Uterus (tissue), 4 donors: ENCODE results near the gene NOL4L. TPM values are rescaled to one million over a fixed set of nuclear protein-coding genes. Genes with fewer than 3 reads are reported as not detected.
"Not testable (repeated sequence)": the region's sequence is repeated elsewhere in the genome, so short reads cannot be mapped to it uniquely, and the experiment has no call there.

Source experiments
- DNase-seq, 2 donors: peaks; one replicate each; pipeline ENCODE4 v3.0.0-alpha.2; 2019 to 2020
- H3K27ac ChIP-seq, 2 donors: fragments of 200-600 bp; sonication (generic); 1 replicate in 1 of 2; 2 replicates in 1 of 2; pipeline ENCODE4 v1.5.1; 2016 to 2018
- H3K27me3 ChIP-seq, 2 donors: fragments of 200-600 bp; sonication (generic); one replicate each; pipeline ENCODE4 v1.5.1; 2018 to 2019; ENCODE audit warnings: control low read depth in 1 of 2
- H3K36me3 ChIP-seq, 2 donors: fragments of 200-600 bp; sonication (generic); one replicate each; pipeline ENCODE4 v1.5.1; 2019; ENCODE audit warnings: control low read depth in 1 of 2
- H3K4me1 ChIP-seq, 2 donors: fragments of 200-600 bp; sonication (generic); one replicate each; pipeline ENCODE4 v1.5.1; 2018 to 2019; ENCODE audit warnings: control low read depth in 1 of 2
- H3K4me3 ChIP-seq, 2 donors: fragments of 200-600 bp; sonication (generic); 1 replicate in 1 of 2; 2 replicates in 1 of 2; pipeline ENCODE4 v1.5.1; 2018 to 2019; ENCODE audit warnings: mild to moderate bottlenecking in 1 of 2
- H3K9me3 ChIP-seq, 2 donors: fragments of 200-600 bp; sonication (generic); one replicate each; pipeline ENCODE4 v1.5.1; 2019; ENCODE audit warnings: control low read depth in 1 of 2
- POLR2A ChIP-seq, 2 donors: fragments of 450-650 bp; IDR thresholded peaks; one replicate each; pipeline ENCODE4 v1.6.1; 2016; ENCODE audit warnings: antibody characterized with exemption in 2 of 2, mild to moderate bottlenecking in 1 of 2, moderate library complexity in 1 of 2
- intact Hi-C: fragments of 100-400 bp; cut with DNase I; formaldehyde crosslinking; loops from one replicate; pipeline ENCODE4 v1.15.1; 2023; ENCODE audit warnings: low total_unique reads
- total RNA-seq, 4 donors: library from RNA; depleted of rRNA in 3 of 4; stranded (reverse); fragments of >200 nt in 3 of 4; gene quantifications; one replicate each; pipeline versions ENCODE4 v1.1.0 to v1.2.4, GENCODE V29; 2014 to 2023
- TF ChIP-seq, protein P1 (sequence below), 4 experiments: fragments of 200-600 bp in 2 of 4; fragments of 450-650 bp in 2 of 4; sonication (generic) in 2 of 4; IDR thresholded peaks; one replicate each; pipeline ENCODE4 v1.5.1; 2016 to 2019; ENCODE audit warnings: antibody characterized with exemption in 4 of 4, mild to moderate bottlenecking in 2 of 4, moderate library complexity in 1 of 4
- donor health status: DM: yes; HTN: yes; CAD: no.

NOL4L gene
- total RNA-seq, 4 donors from 2014 or later: 6.2 to 31.1 (median 9.6) TPM

DNA sequence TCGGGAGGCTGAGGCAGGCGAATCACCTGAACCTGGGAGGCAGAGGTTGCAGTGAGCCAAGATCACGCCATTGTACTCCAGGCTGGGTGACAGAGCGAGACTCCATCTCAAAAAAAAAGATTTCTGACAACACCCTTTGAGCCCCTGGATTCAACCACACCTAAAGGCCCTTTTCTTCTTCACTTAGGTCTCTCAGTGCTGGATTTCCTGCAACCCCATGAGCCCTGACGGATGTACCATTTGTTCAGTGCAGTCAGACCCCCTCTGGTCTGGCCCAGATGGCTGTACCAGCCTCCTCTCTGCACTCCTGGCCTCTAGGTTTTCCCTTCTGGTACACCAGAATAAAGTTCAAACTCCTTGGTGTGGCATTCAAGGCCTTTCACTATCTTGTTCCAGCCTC is 9.1 kb upstream of the NOL4L start:
- H3K4me1 ChIP-seq: no peaks in the 10 kb centered on the region
- no peak for TF ChIP-seq POLR2A (IDR thresholded peaks at IDR 0.05)
- TF ChIP-seq, protein P1, sequence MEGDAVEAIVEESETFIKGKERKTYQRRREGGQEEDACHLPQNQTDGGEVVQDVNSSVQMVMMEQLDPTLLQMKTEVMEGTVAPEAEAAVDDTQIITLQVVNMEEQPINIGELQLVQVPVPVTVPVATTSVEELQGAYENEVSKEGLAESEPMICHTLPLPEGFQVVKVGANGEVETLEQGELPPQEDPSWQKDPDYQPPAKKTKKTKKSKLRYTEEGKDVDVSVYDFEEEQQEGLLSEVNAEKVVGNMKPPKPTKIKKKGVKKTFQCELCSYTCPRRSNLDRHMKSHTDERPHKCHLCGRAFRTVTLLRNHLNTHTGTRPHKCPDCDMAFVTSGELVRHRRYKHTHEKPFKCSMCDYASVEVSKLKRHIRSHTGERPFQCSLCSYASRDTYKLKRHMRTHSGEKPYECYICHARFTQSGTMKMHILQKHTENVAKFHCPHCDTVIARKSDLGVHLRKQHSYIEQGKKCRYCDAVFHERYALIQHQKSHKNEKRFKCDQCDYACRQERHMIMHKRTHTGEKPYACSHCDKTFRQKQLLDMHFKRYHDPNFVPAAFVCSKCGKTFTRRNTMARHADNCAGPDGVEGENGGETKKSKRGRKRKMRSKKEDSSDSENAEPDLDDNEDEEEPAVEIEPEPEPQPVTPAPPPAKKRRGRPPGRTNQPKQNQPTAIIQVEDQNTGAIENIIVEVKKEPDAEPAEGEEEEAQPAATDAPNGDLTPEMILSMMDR (IDR thresholded peaks at IDR 0.05): no peak
- no peaks in the 10 kb centered on the region for H3K36me3 ChIP-seq
- H3K9me3 ChIP-seq: no peaks in the 10 kb centered on the region
- H3K27me3 ChIP-seq: no peaks in the 10 kb centered on the region
- no peak for DNase-seq
- intact Hi-C loops: no loop called here
- H3K4me3 ChIP-seq: no peak overlapping the region
- H3K27ac ChIP-seq: no peak overlapping the region

DNA sequence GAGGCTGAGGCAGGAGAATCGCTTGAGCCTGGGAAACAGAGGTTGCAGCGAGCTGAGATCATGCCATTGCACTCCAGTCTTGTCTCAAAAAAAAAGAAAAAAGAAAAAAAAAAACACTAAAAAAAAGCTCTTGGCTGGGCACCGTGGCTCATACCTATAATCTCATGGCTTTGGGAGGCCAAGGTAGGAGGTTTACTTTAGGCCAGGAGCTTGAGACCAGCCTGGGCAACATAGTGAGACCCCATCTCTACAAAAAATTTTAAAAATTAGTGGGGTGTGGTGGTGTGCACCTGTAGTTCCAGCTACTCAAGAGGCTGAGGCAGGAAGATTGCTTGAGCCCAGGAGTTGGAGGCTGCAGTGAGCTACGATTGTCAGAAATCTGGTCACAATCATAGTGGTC is 7.5 kb upstream of the NOL4L start:
- H3K27ac ChIP-seq, H3K36me3 ChIP-seq, H3K9me3 ChIP-seq, H3K4me3 ChIP-seq, H3K4me1 ChIP-seq, DNase-seq, intact Hi-C loops, H3K27me3 ChIP-seq: not testable (repeated sequence)

DNA sequence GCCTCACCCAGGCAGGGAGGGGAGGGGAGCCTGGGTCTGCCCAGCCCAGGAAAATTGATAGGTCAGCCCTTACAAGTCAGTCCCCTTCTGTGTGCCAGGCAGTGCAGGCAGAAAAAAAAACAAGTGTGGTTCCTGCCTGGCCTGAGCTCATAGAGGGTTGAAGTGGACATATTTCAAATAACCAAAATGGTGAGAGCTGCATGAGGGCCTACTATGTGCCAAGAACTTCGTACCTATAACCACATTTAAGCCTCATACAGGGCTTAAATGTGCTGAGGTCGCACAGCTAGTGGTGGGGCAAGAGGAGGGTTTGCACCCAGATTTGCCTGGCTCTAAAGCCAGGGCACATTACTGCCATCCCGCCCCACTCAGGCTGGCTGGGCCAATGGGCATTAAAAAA is 6.9 kb upstream of the NOL4L start:
- no peak for TF ChIP-seq POLR2A (IDR thresholded peaks at IDR 0.05)
- no peak overlapping the region for H3K27ac ChIP-seq

DNA sequence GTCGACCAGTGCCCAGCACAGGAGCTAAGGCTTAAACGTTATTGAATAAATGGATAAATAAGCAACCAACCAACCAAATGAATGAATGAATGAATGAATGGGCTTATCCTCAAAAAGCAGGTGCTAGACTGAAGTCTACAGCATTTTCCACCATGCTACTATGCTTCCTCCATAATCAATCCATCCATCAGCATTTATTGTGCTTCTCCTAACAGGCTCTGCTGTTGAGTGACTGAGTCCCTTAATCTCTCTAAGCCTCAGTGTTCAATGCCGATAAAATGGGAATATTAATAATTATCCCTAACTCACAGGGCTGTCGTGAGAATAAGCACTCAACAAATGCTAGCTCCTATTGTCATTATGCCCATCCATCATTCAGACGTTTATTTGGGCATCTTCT is 4.6 kb upstream of the NOL4L start:
- TF ChIP-seq POLR2A (IDR thresholded peaks at IDR 0.05): no peak
- TF ChIP-seq, protein P1 (IDR thresholded peaks at IDR 0.05): no peak
- DNase-seq: no peak
- H3K4me1 ChIP-seq: no peaks in the 10 kb centered on the region
- H3K27ac ChIP-seq: no peak overlapping the region
- no peaks in the 10 kb centered on the region for H3K9me3 ChIP-seq
- H3K27me3 ChIP-seq: no peaks in the 10 kb centered on the region
- H3K36me3 ChIP-seq: no peaks in the 10 kb centered on the region
- intact Hi-C loops: no loop called here
- no peak overlapping the region for H3K4me3 ChIP-seq

More for the DNA sequence above, 6.9 kb upstream of the NOL4L start:
- no peaks in the 10 kb centered on the region for H3K4me1 ChIP-seq
- H3K36me3 ChIP-seq: no peaks in the 10 kb centered on the region
- intact Hi-C loops: no loop called here
- H3K9me3 ChIP-seq: no peaks in the 10 kb centered on the region
- H3K4me3 ChIP-seq: no peak overlapping the region
- no peaks in the 10 kb centered on the region for H3K27me3 ChIP-seq
- no peak for DNase-seq

DNA sequence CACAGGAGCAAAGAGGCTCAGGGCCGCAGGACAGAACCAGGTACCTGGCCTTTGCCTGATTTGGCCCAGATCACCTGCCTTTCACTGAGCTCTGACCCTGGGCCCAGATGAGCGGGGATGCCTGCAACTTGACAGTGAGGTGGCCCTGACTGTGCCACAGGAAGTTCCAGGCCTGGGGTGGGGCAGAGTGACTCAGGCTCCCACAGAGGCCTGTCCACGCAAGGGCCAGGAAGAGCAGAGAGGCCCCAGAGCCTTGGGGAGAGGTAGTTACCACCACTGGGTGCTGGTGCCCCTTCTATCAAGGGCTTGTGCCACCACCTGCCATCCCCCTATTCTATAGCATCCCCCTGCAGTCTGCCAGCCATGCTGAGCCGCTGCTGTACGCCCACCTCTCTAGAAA is 4.1 kb upstream of the NOL4L start:
- no peaks in the 10 kb centered on the region for H3K9me3 ChIP-seq
- H3K36me3 ChIP-seq: no peaks in the 10 kb centered on the region
- no peak overlapping the region for H3K27ac ChIP-seq
- no peaks in the 10 kb centered on the region for H3K4me1 ChIP-seq
- intact Hi-C loops: no loop called here
- no peak overlapping the region for H3K4me3 ChIP-seq
- no peak for TF ChIP-seq POLR2A (IDR thresholded peaks at IDR 0.05)
- TF ChIP-seq, protein P1 (IDR thresholded peaks at IDR 0.05): no peak
- DNase-seq: no peak
- no peaks in the 10 kb centered on the region for H3K27me3 ChIP-seq

DNA sequence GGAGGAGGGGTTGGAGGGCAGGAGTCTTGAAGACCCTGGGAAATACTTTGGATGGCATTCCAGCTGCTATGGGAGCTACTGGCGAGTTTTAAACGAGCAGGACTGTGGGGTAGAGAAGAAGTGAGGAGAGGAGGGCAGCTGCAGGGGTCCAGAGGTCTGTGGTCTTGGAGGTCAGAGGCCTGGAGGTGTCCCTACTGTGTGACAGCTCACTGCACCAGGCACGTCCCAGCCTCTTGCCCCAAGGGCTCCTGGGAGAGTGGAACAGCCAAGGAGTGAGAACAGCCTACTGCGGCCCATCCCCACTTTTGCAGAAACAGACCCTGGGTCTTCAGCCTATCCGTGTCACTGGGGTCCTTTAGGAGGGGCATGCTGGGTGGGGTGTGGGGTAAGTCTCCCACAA is 2.9 kb upstream of the NOL4L start:
- intact Hi-C loops: no loop called here

More for the DNA sequence above, 2.9 kb upstream of the NOL4L start:
- DNase-seq: no peak
- Histone ChIP-seq H3K4me1 (peaks cover 0 to 3% of the 10 kb centered on the region in 2 donors), H3K4me3 (no peak overlapping the region), H3K27ac (no peak overlapping the region), H3K27me3 (no peaks in the 10 kb centered on the region), H3K9me3 (no peaks in the 10 kb centered on the region), H3K36me3 (no peaks in the 10 kb centered on the region)
- TF ChIP-seq, protein P1 (IDR thresholded peaks at IDR 0.05): no peak
- no peak for TF ChIP-seq POLR2A (IDR thresholded peaks at IDR 0.05)
